Raji (cell line): Measurements from ENCODE around the gene IFITM10.

ENCODE experiments used
- POLR2A ChIP-seq: IDR thresholded peaks from 2 replicates; pipeline ENCODE4 v1.6.1; 2011; ENCODE audit warnings: low read depth, low read length, control low read depth; ENCODE audit not compliant: insufficient read depth

IFITM10 gene

GRCh38 chr11:1780700-1781592 lies 30.6 kb upstream of the IFITM10 start:
- TF ChIP-seq POLR2A, result no peak

- no peak for TF ChIP-seq POLR2A
Observed at GRCh38 chr11:1779806-1780699, 29.7 kb upstream of the IFITM10 start.

- no peak for TF ChIP-seq POLR2A
Observed at GRCh38 chr11:1779034-1779805, 28.8 kb upstream of the IFITM10 start.

GRCh38 chr11:1778141-1778911 lies 27.9 kb upstream of the IFITM10 start:
- TF ChIP-seq POLR2A, result no peak

- TF ChIP-seq POLR2A, result no peak
Observed at GRCh38 chr11:1777737-1778136, 27.3 kb upstream of the IFITM10 start.

- no peak for TF ChIP-seq POLR2A
Observed at GRCh38 chr11:1776944-1777715, 26.7 kb upstream of the IFITM10 start.

GRCh38 chr11:1776331-1776851 lies 26.0 kb upstream of the IFITM10 start:
- no peak for TF ChIP-seq POLR2A

- no peak for TF ChIP-seq POLR2A
Observed at GRCh38 chr11:1774886-1775285, 24.5 kb upstream of the IFITM10 start.

- TF ChIP-seq POLR2A, result no peak
Observed at GRCh38 chr11:1773994-1774550, 23.7 kb upstream of the IFITM10 start.

GRCh38 chr11:1773131-1773993 lies 23.0 kb upstream of the IFITM10 start:
- TF ChIP-seq POLR2A, result no peak

- TF ChIP-seq POLR2A, result no peak
Observed at GRCh38 chr11:1772270-1773130, 22.1 kb upstream of the IFITM10 start.
